ENCODE data around the gene FSTL3. TPM values are rescaled to one million over a fixed set of nuclear protein-coding genes. Genes with fewer than 3 reads are reported as not detected.
A peak's percentile ranks its signal among the peaks of the same experiment; 100 is the strongest.

The FSTL3 gene
- total and polyA plus RNA-seq, 2 of the 8 experiments (the other 6 are each of a cell fraction or from before 2014, with no cell fraction given) = 8.1 to 11.8 TPM

- H4K5ac ChIP-seq (ENCODE audit: insufficient read length, low read depth, low read length) = peak overlapping the region; percentile 2
- peaks cover 0 to 6% (median 2%) of the 10 kb centered on the region in 4 experiments; a peak in 1 of 7 replicates for H3K27me3 ChIP-seq (replicated peaks in 1 of 4; ENCODE audit: control insufficient read depth in 3 of 4, extremely low read depth in 1 of 4, insufficient read depth in 3 of 4, low read length in 3 of 4)
- H3K4ac ChIP-seq (replicated peaks; ENCODE audit: insufficient read length, low read depth, low read length) = no peak overlapping the region
- H2AK5ac ChIP-seq (ENCODE audit: low read depth, low read length) = no peak overlapping the region
- no peak overlapping the region for H2BK12ac ChIP-seq (ENCODE audit: low read depth, low read length)
- ChIA-PET POLR2A (ENCODE audit: partially characterized antibody) (no interaction called here), CTCF (ENCODE audit: partially characterized antibody) (interaction anchor here (0.7 to 1.6 kb wide), 3 partner anchors 67 to 72 kb away, joined by 3 to 6 read pairs (median 6); no protein-coding TSS in a partner anchor)
- 21% methylated on average over 24 of the region's 24 CpGs; no CpG with 5 or more reads in 1 of the 2 experiments for WGBS, 2 experiments (ENCODE audit: extremely low coverage in 1 of 2, insufficient coverage in 1 of 2, insufficient read length in 1 of 2, insufficient replicate concordance in 2 of 2, low coverage in 1 of 2, low lambda C conversion rate in 2 of 2, missing lambda C conversion rate in 1 of 2)
- DNase-seq (ENCODE audit: low read depth in 1 of 2, low spot score in 2 of 2) (peak; percentile 66 to 98), FAIRE-seq (no peak)
- H3K23me2 ChIP-seq (ENCODE audit: low read depth, low read length) = peaks cover 3% of the 10 kb centered on the region; the same call in 1 of the 2 replicates
- peaks cover 5 to 6% of the 10 kb centered on the region in 2 experiments; a peak in 2 of 4 replicates for H3K9me3 ChIP-seq (ENCODE audit: insufficient read depth in 2 of 2, low read depth in 1 of 2, low read length in 1 of 2)
- H3K4me3 ChIP-seq (ENCODE audit: extremely low read depth in 1 of 4, insufficient read depth in 2 of 4, low read depth in 3 of 4, low read length in 4 of 4) = no peak overlapping the region
- H3K27ac ChIP-seq (ENCODE audit: low read depth, low read length) = no peak overlapping the region
- peaks cover 28 to 29% of the 10 kb centered on the region in 2 experiments for H3K79me2 ChIP-seq (ENCODE audit: control insufficient read depth in 1 of 2, insufficient read depth in 2 of 2, low read length in 2 of 2)
- H2BK120ac ChIP-seq (replicated peaks; ENCODE audit: low read depth, low read length) = no peak overlapping the region
- H3K4me2 ChIP-seq (ENCODE audit: insufficient read depth in 1 of 2, low read depth in 2 of 2, low read length in 2 of 2) = peak overlapping the region in 1 of 2 experiments; percentile 54; a peak in 2 of 4 replicates
- no peak overlapping the region for H3K56ac ChIP-seq (replicated peaks; ENCODE audit: insufficient read length, low read depth, low read length)
- no peak overlapping the region; the same call in 1 of the 2 replicates for H2BK20ac ChIP-seq (ENCODE audit: low read length)
- H3K14ac ChIP-seq (ENCODE audit: insufficient read length) = no peak overlapping the region
- H2BK15ac ChIP-seq (ENCODE audit: low read length) = no peak overlapping the region
- H2BK5ac ChIP-seq (ENCODE audit: low read depth, low read length) = no peak overlapping the region
- peak overlapping the region; percentile 27; the same call in 1 of the 2 replicates for H2AFZ ChIP-seq (ENCODE audit: low read length)
- H3K36me3 ChIP-seq (ENCODE audit: control insufficient read depth in 2 of 4, insufficient read depth in 4 of 4, low read length in 3 of 4) = no peaks in the 10 kb centered on the region
- H4K91ac ChIP-seq (replicated peaks; ENCODE audit: insufficient read length, low read length) = peak overlapping the region; percentile 88
- no peaks in the 10 kb centered on the region for H3K79me1 ChIP-seq (ENCODE audit: low read depth, low read length)
- H4K8ac ChIP-seq (ENCODE audit: extremely low read depth, insufficient read depth, low read length) = no peak overlapping the region
- peaks cover 17 to 18% of the 10 kb centered on the region in 2 experiments for H4K20me1 ChIP-seq (replicated peaks in 1 of 2; ENCODE audit: control insufficient read depth in 1 of 2, insufficient read depth in 2 of 2, low read length in 2 of 2)
- H3K23ac ChIP-seq (ENCODE audit: insufficient read length) = no peak overlapping the region
- peaks cover 0 to 12% (median 6%) of the 10 kb centered on the region in 4 experiments; a peak in 5 of 7 replicates for H3K4me1 ChIP-seq (replicated peaks in 1 of 4; ENCODE audit: control insufficient read depth in 3 of 4, insufficient read depth in 4 of 4, low read length in 3 of 4)
- H3K18ac ChIP-seq (ENCODE audit: extremely low read depth, low read length) = no peak overlapping the region
- H3K9ac ChIP-seq (replicated peaks in 1 of 4; ENCODE audit: extremely low read depth in 1 of 4, low read depth in 3 of 4, low read length in 3 of 4) = no peak overlapping the region
- TF ChIP-seq JUND (IDR thresholded peaks at IDR 0.05; ENCODE audit: low read length) (peak; percentile 47; the same call in 1 of the 2 replicates), NANOG (IDR thresholded peaks at IDR 0.05; ENCODE audit: insufficient read depth, low read depth, low read length, poor library complexity, severe bottlenecking) (no peak), RBBP5 (IDR thresholded peaks at IDR 0.05; ENCODE audit: borderline replicate concordance, low read depth, low read length) (0 out of 2 replicates have a peak, but pooled peaks have one; percentile 46), RAD21 (IDR thresholded peaks at IDR 0.05 in 1 of 2, conservative IDR thresholded peaks at IDR 0.05 in 1 of 2; ENCODE audit: low read depth in 2 of 2, low read length in 2 of 2) (peak; percentile 98), TBP (IDR thresholded peaks at IDR 0.05; ENCODE audit: low read depth, low read length) (peak; percentile 30; the same call in 1 of the 2 replicates), EGR1 (IDR thresholded peaks at IDR 0.05; ENCODE audit: borderline replicate concordance, low read depth, low read length) (no peak), POLR2A (IDR thresholded peaks at IDR 0.05; ENCODE audit: control extremely low read depth in 1 of 2, low read depth in 2 of 2, low read length in 2 of 2) (no peak), MAFK (IDR thresholded peaks at IDR 0.05; ENCODE audit: low read depth, low read length) (no peak), YY1 (IDR thresholded peaks at IDR 0.05; ENCODE audit: low read depth, low read length) (0 out of 2 replicates have a peak, but pooled peaks have one; percentile 8), TEAD4 (IDR thresholded peaks at IDR 0.05; ENCODE audit: low read depth, low read length) (0 out of 2 replicates have a peak, but pooled peaks have one; percentile 12)
Observed at GRCh38 chr19:664913-665443, 11.2 kb upstream of the FSTL3 start.
